Measurements from ENCODE around the gene RAD51B. TPM values are rescaled to one million over a fixed set of nuclear protein-coding genes. Genes with fewer than 3 reads are reported as not detected.

The RAD51B gene
- total RNA-seq, 4 donors from 2014 or later = 6.2 to 39.9 (median 12.9) TPM

DNA sequence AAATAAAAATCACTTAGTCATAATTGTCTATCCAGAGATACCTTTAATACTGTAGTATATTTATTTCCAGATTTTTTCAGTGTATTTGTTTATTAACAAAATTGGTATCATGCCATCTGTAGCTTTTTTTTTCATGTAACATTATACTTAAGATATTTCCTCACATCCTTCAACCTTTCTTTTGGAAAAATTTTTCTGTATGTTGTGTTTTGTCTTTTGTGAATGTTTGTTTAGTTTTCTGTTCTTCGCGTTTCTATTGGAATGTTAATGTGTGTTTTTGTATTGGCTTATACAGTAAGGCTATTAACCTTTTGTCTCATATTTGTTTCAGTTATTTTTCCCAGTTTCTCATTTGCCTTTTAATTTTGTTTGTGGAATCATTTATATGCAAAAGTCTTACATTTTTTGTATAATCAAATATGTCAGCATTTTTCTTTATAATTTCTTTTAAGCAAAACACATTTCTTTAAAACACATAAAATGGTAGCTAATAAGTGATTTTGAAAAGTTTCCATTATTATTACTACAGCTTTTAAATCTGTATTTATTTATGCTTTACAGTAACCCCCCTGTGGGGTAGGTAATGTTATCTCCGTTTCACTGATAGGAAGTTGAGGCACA, 433.7 kb downstream of the RAD51B start:
- Histone ChIP-seq H3K4me3 (no peak overlapping the region), H3K27me3 (no peaks in the 10 kb centered on the region), H3K36me3 (no peaks in the 10 kb centered on the region), H3K27ac (no peak overlapping the region), H3K4me1 (peaks cover 22 to 55% (median 30%) of the 10 kb centered on the region in 3 donors), H3K9me3 (no peaks in the 10 kb centered on the region)
- intact Hi-C loops (cut with DNase I) = loop anchor here (10.0 kb wide), 1 partner anchor 562 kb away; no protein-coding TSS in a partner anchor
- DNase-seq = no peak
- no peak for TF ChIP-seq POLR2A (IDR thresholded peaks at IDR 0.05)
- TF ChIP-seq, protein P1, sequence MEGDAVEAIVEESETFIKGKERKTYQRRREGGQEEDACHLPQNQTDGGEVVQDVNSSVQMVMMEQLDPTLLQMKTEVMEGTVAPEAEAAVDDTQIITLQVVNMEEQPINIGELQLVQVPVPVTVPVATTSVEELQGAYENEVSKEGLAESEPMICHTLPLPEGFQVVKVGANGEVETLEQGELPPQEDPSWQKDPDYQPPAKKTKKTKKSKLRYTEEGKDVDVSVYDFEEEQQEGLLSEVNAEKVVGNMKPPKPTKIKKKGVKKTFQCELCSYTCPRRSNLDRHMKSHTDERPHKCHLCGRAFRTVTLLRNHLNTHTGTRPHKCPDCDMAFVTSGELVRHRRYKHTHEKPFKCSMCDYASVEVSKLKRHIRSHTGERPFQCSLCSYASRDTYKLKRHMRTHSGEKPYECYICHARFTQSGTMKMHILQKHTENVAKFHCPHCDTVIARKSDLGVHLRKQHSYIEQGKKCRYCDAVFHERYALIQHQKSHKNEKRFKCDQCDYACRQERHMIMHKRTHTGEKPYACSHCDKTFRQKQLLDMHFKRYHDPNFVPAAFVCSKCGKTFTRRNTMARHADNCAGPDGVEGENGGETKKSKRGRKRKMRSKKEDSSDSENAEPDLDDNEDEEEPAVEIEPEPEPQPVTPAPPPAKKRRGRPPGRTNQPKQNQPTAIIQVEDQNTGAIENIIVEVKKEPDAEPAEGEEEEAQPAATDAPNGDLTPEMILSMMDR (IDR thresholded peaks at IDR 0.05) = no peak
- WGBS, 2 donors = 71 to 72% methylated on average over 3 of the region's 3 CpGs

DNA sequence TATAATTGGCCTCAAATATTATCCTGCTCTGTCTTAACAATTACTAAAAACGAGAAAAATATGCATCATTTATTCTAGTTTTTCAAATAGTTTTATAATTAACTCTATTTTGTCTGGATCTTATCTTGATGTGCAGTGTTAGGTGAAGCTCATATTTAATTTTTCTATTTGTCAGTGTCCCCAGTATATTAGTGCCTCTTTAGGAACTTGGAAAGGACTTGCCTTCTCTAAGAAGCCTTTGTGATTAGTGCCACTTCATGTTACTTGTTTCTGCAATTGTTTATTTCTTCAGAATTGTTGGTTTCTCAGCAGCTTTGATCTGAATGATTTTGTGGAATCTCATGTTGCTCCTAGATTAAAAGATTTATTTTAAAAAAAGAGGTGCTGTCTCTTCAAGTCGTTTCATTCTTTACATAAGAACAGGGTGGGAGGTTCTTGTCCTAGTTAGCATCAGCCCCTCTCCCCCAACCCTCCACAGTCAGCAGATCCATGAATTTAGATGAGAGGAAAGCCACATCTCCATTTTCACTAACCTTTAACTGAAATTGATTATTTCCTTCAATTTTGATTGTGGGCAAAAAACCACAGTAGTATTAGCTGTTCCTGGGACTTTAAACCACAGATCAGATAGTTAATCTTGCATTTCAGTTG, 434.4 kb downstream of the RAD51B start:
- H3K4me3 ChIP-seq = no peak overlapping the region
- 56 to 64% methylated on average over 2 of the region's 2 CpGs for WGBS, 2 donors
- no peak overlapping the region for H3K27ac ChIP-seq
- DNase-seq = no peak
- H3K36me3 ChIP-seq = no peaks in the 10 kb centered on the region
- intact Hi-C loops (cut with DNase I) = loop anchor here (10.0 kb wide), 1 partner anchor 561 kb away; no protein-coding TSS in a partner anchor
- peaks cover 15 to 47% (median 23%) of the 10 kb centered on the region in 3 donors for H3K4me1 ChIP-seq
- no peak for TF ChIP-seq POLR2A (IDR thresholded peaks at IDR 0.05)
- TF ChIP-seq, protein P1 (IDR thresholded peaks at IDR 0.05) = no peak
- H3K27me3 ChIP-seq = no peaks in the 10 kb centered on the region
- no peaks in the 10 kb centered on the region for H3K9me3 ChIP-seq

DNA sequence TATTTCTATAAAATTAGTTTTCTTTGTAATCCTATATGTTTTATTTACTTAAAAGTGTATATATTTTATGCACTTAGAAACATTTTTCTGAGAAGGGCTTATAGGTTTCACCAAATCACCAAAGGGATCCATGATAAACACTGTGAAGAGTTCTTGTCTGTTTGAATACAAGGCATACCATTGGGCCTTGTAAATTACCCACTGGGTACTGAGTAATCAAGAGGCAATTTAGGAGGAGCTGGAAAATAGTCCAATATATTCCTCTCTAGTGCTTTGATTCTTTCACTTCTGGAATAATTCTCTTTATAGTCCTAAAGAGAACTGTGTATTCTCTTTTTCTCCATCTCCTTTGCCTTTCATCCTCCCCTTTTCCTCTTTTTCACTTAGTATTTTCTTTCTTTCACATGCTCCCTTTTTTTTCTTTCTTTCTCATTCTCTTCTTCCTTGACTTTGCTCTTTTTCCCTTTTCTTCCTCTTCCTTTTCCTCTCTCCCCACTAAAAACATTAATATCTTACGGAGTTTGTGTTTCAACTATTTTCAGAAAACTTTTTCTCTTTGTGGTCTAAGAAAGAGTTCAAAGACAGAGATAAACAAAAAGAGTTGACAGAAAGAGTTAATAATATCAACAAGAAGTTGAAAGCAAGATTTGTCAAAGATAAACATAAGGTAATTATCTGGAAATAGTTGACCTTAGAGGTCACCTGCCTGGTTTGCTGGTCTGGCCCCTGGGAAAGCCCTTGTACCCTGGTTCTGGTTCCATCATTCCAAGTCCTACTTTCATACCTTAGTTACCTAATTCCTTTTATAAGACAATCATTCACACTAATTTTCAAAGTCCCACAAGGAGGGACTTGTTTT, 435.3 kb downstream of the RAD51B start:
- 91 to 92% methylated on average over 1 of the region's 1 CpG for WGBS, 2 donors
- Histone ChIP-seq H3K36me3 (no peaks in the 10 kb centered on the region), H3K27ac (no peak overlapping the region), H3K4me3 (no peak overlapping the region), H3K9me3 (no peaks in the 10 kb centered on the region), H3K4me1 (peaks cover 9 to 39% (median 16%) of the 10 kb centered on the region in 3 donors), H3K27me3 (no peaks in the 10 kb centered on the region)
- TF ChIP-seq, protein P1 (IDR thresholded peaks at IDR 0.05) = no peak
- TF ChIP-seq POLR2A (IDR thresholded peaks at IDR 0.05) = no peak
- DNase-seq = no peak
- intact Hi-C loops (cut with DNase I) = loop anchor here (10.0 kb wide), 1 partner anchor 560 kb away; no protein-coding TSS in a partner anchor

DNA sequence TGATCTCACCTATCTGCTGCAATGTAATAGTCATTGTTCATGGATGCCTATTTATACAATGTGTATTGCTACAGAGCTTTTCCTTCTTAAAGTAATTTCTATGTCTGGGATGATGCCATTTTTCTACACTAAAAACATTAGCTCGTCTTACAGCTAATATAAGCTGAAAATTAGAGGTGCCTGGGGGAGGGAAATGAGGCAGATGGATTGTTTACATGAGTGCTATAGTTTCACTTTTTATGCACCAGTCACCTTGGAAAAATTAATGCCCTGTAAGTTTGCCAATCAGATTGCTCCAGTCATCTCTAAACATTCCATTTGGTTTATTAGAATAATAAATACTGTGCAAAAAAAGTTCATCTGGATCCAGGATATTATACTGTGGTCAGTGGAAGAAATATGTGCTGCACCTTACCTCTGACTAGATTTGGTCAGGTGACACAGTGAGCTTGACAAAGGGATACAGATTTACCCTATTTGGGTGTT, 436.2 kb downstream of the RAD51B start:
- Histone ChIP-seq H3K9me3 (no peaks in the 10 kb centered on the region), H3K36me3 (no peaks in the 10 kb centered on the region), H3K27ac (no peak overlapping the region), H3K27me3 (no peaks in the 10 kb centered on the region), H3K4me1 (peaks cover under 1 to 30% (median 9%) of the 10 kb centered on the region in 3 donors), H3K4me3 (no peak overlapping the region)
- intact Hi-C loops (cut with DNase I) = loop anchor here (10.0 kb wide), 1 partner anchor 559 kb away; no protein-coding TSS in a partner anchor
- WGBS, 2 donors = 45 to 60% methylated on average over 1 of the region's 1 CpG
- DNase-seq = no peak
- TF ChIP-seq, protein P1 (IDR thresholded peaks at IDR 0.05) = no peak
- no peak for TF ChIP-seq POLR2A (IDR thresholded peaks at IDR 0.05)
